ENCODE measurements around the gene MRPL39. TPM values are rescaled to one million over a fixed set of nuclear protein-coding genes. Genes with fewer than 3 reads are reported as not detected.

MRPL39 gene
- total and polyA plus RNA-seq, 2 donors (not counting 1 experiment from before 2014, with no cell fraction given), result 10.1 to 19.7 TPM

GRCh38 chr21:25565272-25566211 lies 41.7 kb downstream of the MRPL39 start:
- CTCF ChIA-PET, result interaction anchor here (0.6 to 2.2 kb wide), 6 partner anchors 42 to 178 kb away, joined by 3 to 7 read pairs (median 3); no protein-coding TSS in a partner anchor
- WGBS (ENCODE audit: insufficient coverage), result 60% methylated on average over 2 of the region's 3 CpGs
- peaks cover 47 to 62% of the 10 kb centered on the region in 2 donors for H3K4me1 ChIP-seq (ENCODE audit: control insufficient read depth in 2 of 2, insufficient read depth in 2 of 2, low read length in 2 of 2)

More at GRCh38 chr21:25565272-25566211, 41.7 kb downstream of the MRPL39 start:
- Histone ChIP-seq H3K4me2 (replicated peaks; ENCODE audit: low read depth, low read length, poor library complexity, severe bottlenecking) (peak overlapping the region; percentile 4), H3K4me3 (ENCODE audit: control extremely low read depth in 1 of 5, extremely low read depth in 1 of 5, insufficient read depth in 1 of 5, low read depth in 2 of 5, low read length in 4 of 5) (no peak overlapping the region), H3K79me2 (ENCODE audit: control insufficient read depth, insufficient read depth, low read length) (peaks cover 31% of the 10 kb centered on the region), H3K27me3 (replicated peaks in 1 of 4; ENCODE audit: control extremely low read depth in 1 of 4, control insufficient read depth in 3 of 4, insufficient read depth in 4 of 4, low read length in 3 of 4) (no peaks in the 10 kb centered on the region), H4K20me1 (ENCODE audit: control insufficient read depth, insufficient read depth, low read length, poor library complexity, severe bottlenecking) (no peaks in the 10 kb centered on the region), H3K9me3 (ENCODE audit: control extremely low read depth in 1 of 3, control insufficient read depth in 2 of 3, insufficient read depth in 1 of 3, low read length in 2 of 3) (no peaks in the 10 kb centered on the region), H3K27ac (ENCODE audit: low read length in 2 of 2) (peak overlapping the region; percentile 23 to 83), H3K9ac (ENCODE audit: low read length) (peak overlapping the region; percentile 3), H2AFZ (ENCODE audit: insufficient read depth, low read depth, low read length, poor library complexity, severe bottlenecking) (no peak overlapping the region), H3K36me3 (replicated peaks in 1 of 2; ENCODE audit: control extremely low read depth in 1 of 2, control insufficient read depth in 1 of 2, extremely low read depth in 1 of 2, insufficient read depth in 2 of 2, low read length in 1 of 2) (peaks cover 0 to 3% of the 10 kb centered on the region in 2 experiments)
- Mint-ChIP-seq H3K27me3 (no peaks in the 10 kb centered on the region), H3K9me3 (ENCODE audit: insufficient read depth) (no peaks in the 10 kb centered on the region), H3K4me1 (peaks cover 81% of the 10 kb centered on the region), H3K27ac (peak overlapping the region; percentile 34), H3K4me3 (peak overlapping the region; percentile 35)
- TF ChIP-seq EZH2 (IDR thresholded peaks at IDR 0.05; ENCODE audit: borderline replicate concordance, insufficient read depth, low read depth, low read length, poor library complexity, severe bottlenecking), result no peak
- no peak for TF ChIP-seq CTCF (IDR thresholded peaks at IDR 0.05)
- POLR2A ChIA-PET, result no interaction called here
- no peak for ATAC-seq (ENCODE audit: low read depth)
- intact Hi-C loops (cut with micrococcal nuclease), result loop anchor here (10.0 kb wide), 1 partner anchor 391 kb away; no protein-coding TSS in a partner anchor
- no peak for DNase-seq

All from B cell (primary cell).